Astrocyte of the spinal cord (primary cell): Measurements from ENCODE around the gene HIF1AN.

Source experiments
- DNase-seq: peaks from one replicate; pipeline ENCODE4 v3.0.0; 2011; ENCODE audit warnings: low read depth, low spot score
- H3K4me3 ChIP-seq: 2 replicates; pipeline ENCODE4 v1.5.1; 2011; ENCODE audit warnings: low read depth, mild to moderate bottlenecking, low read length, moderate library complexity
- CTCF ChIP-seq: IDR thresholded peaks from 2 replicates; pipeline ENCODE4 v1.5.1; 2012; ENCODE audit warnings: low read depth, mild to moderate bottlenecking, low read length, inconsistent platforms
- in situ Hi-C: cut with HindIII; loops from 2 replicates; pipeline ENCODE4 v1.10.0; 2017; ENCODE audit warnings: low sequenced_read_pairs

The HIF1AN gene

GRCh38 chr10:100518761-100519241 lies 16.9 kb upstream of the HIF1AN start:
- in situ Hi-C loops = no loop called here
- DNase-seq = peak; percentile 67
- no peak overlapping the region for H3K4me3 ChIP-seq
- peak; percentile 69 for TF ChIP-seq CTCF

GRCh38 chr10:100519311-100520051 lies 16.3 kb upstream of the HIF1AN start, which contains the start of gene SEC31B:
SEC31B (minus strand) TSS chr10:100519861; CDS start chr10:100516952, 2,909 bp downstream.
- H3K4me3 ChIP-seq = peak within 1 kb of the TSS; percentile 39
- in situ Hi-C loops = no loop called here
- TF ChIP-seq CTCF = no peak
- DNase-seq = no peak

GRCh38 chr10:100520811-100521210 lies 14.9 kb upstream of the HIF1AN start:
- in situ Hi-C loops = no loop called here
- peak; percentile 45 for DNase-seq
- TF ChIP-seq CTCF = no peak
- no peak overlapping the region for H3K4me3 ChIP-seq

GRCh38 chr10:100522107-100522801 lies 13.5 kb upstream of the HIF1AN start:
- in situ Hi-C loops = no loop called here
- TF ChIP-seq CTCF = no peak
- H3K4me3 ChIP-seq = no peak overlapping the region
- DNase-seq = no peak

- DNase-seq = no peak
- no peak for TF ChIP-seq CTCF
- in situ Hi-C loops = no loop called here
- no peak overlapping the region for H3K4me3 ChIP-seq
These were observed 12.8 kb upstream of the HIF1AN start for GRCh38 chr10:100522945-100523344.

GRCh38 chr10:100524206-100524605 lies 11.5 kb upstream of the HIF1AN start:
- DNase-seq = no peak
- TF ChIP-seq CTCF = no peak
- in situ Hi-C loops = no loop called here
- no peak overlapping the region for H3K4me3 ChIP-seq
